Liver (tissue), 9 donors: ENCODE data around the gene TAF4. TPM values are rescaled to one million over a fixed set of nuclear protein-coding genes. Genes with fewer than 3 reads are reported as not detected.

ENCODE experiments used
- DNase-seq: peaks from one replicate; pipeline ENCODE4 v3.0.0-alpha.2; 2017; ENCODE audit warnings: low spot score
- H3K27ac ChIP-seq, 2 donors: one replicate each; pipeline ENCODE4 v1.7.0; 2013; ENCODE audit warnings: inconsistent platforms in 2 of 2, low read length in 2 of 2, control low read depth in 1 of 2, low read depth in 1 of 2, mild to moderate bottlenecking in 1 of 2
- H3K27me3 ChIP-seq, 4 donors: one replicate each; pipeline versions ENCODE4 v1.6.1 to v1.7.0; 2013; ENCODE audit warnings: low read length in 3 of 4, inconsistent platforms in 1 of 4, mild to moderate bottlenecking in 1 of 4, moderate library complexity in 1 of 4; ENCODE audit not compliant: control insufficient read depth in 4 of 4, insufficient read depth in 4 of 4
- H3K36me3 ChIP-seq, 4 donors: one replicate each; pipeline versions ENCODE4 v1.6.1 to v1.7.0; 2013; ENCODE audit warnings: low read length in 3 of 4, mild to moderate bottlenecking in 3 of 4, low read depth in 1 of 4, moderate library complexity in 1 of 4; ENCODE audit not compliant: control insufficient read depth in 4 of 4, insufficient read depth in 3 of 4
- H3K4me1 ChIP-seq, 4 donors: one replicate each; pipeline versions ENCODE4 v1.6.1 to v1.7.0; 2013; ENCODE audit warnings: low read length in 3 of 4, mild to moderate bottlenecking in 3 of 4, moderate library complexity in 1 of 4; ENCODE audit not compliant: control insufficient read depth in 4 of 4, insufficient read depth in 4 of 4
- H3K4me3 ChIP-seq, 3 donors: one replicate each; pipeline versions ENCODE4 v1.6.1 to v1.7.0; 2013; ENCODE audit warnings: low read length in 3 of 3, control low read depth in 1 of 3, low read depth in 1 of 3, mild to moderate bottlenecking in 1 of 3
- H3K9ac ChIP-seq, 2 donors: one replicate each; pipeline ENCODE4 v1.7.0; 2013; ENCODE audit warnings: low read length in 2 of 2, mild to moderate bottlenecking in 2 of 2, moderate library complexity in 2 of 2, control low read depth in 1 of 2, low read depth in 1 of 2
- H3K9me3 ChIP-seq, 4 donors: one replicate each; pipeline versions ENCODE4 v1.6.1 to v1.7.0; 2013; ENCODE audit warnings: low read length in 3 of 4; ENCODE audit not compliant: control insufficient read depth in 4 of 4
- ATF3 ChIP-seq: IDR thresholded peaks from 2 replicates; pipeline ENCODE4 v1.6.1; 2016; ENCODE audit warnings: antibody characterized with exemption
- CTCF ChIP-seq: fragments of 150-350 bp; IDR thresholded peaks from 2 replicates; pipeline ENCODE4 v1.5.1; 2017; ENCODE audit warnings: improper control_type of control experiment, low read depth, low read length; ENCODE audit not compliant: missing input control
- EGR1 ChIP-seq, 2 donors: IDR thresholded peaks; 2 replicates each; pipeline ENCODE4 v1.6.1; 2016 to 2018; ENCODE audit warnings: antibody characterized with exemption in 2 of 2, low read depth in 2 of 2
- FOXA1 ChIP-seq: IDR thresholded peaks from 2 replicates; pipeline ENCODE4 v1.6.1; 2016; ENCODE audit warnings: antibody characterized with exemption
- HNF4A ChIP-seq, 2 donors: conservative IDR thresholded peaks; 2 replicates each; pipeline ENCODE4 v1.6.1; 2016; ENCODE audit warnings: antibody characterized with exemption in 2 of 2, mild to moderate bottlenecking in 2 of 2
- JUND ChIP-seq, 2 donors: IDR thresholded peaks; 2 replicates each; pipeline ENCODE4 v1.6.1; 2016; ENCODE audit warnings: antibody characterized with exemption in 2 of 2
- MAX ChIP-seq: IDR thresholded peaks from 2 replicates; pipeline ENCODE4 v1.6.1; 2016; ENCODE audit warnings: antibody characterized with exemption
- NR2F2 ChIP-seq: IDR thresholded peaks from 2 replicates; pipeline ENCODE4 v1.6.1; 2016; ENCODE audit warnings: antibody characterized with exemption
- RAD21 ChIP-seq, 2 donors: IDR thresholded peaks; 2 replicates each; pipeline ENCODE4 v1.6.1; 2016; ENCODE audit warnings: antibody characterized with exemption in 2 of 2, mild to moderate bottlenecking in 2 of 2
- RXRA ChIP-seq, 2 donors: IDR thresholded peaks; 2 replicates each; pipeline ENCODE4 v1.6.1; 2017 to 2018; ENCODE audit warnings: antibody characterized with exemption in 2 of 2, mild to moderate bottlenecking in 1 of 2
- SP1 ChIP-seq: IDR thresholded peaks from 2 replicates; pipeline ENCODE4 v1.6.1; 2018; ENCODE audit warnings: antibody characterized with exemption, mild to moderate bottlenecking
- TAF1 ChIP-seq: conservative IDR thresholded peaks from 2 replicates; pipeline ENCODE4 v1.6.1; 2016; ENCODE audit warnings: antibody characterized with exemption, mild to moderate bottlenecking
- ZBTB33 ChIP-seq: IDR thresholded peaks from 2 replicates; pipeline ENCODE4 v1.6.1; 2016; ENCODE audit warnings: antibody characterized with exemption
- WGBS: extraction: QIAGEN DNeasy Blood & Tissue Kit; methylation state at CpG from one replicate; pipeline ENCODE4 v1.1.7; 2013; 5-methylcytosine and 5-hydroxymethylcytosine counted together
- polyA plus RNA-seq, 2 donors: library from polyadenylated mRNA; stranded (reverse) in 1 of 2; unstranded in 1 of 2; fragments of 200-250 nt in 1 of 2; fragments of >200 nt in 1 of 2; fragmentation: Nextera tagmentation in 1 of 2; extraction: Ambion mirVana in 1 of 2; gene quantifications; one replicate each; pipeline versions ENCODE4 v1.2.1 to v1.2.3, GENCODE V29; 2013 to 2015
- total RNA-seq, 2 donors: library from RNA; depleted of rRNA; stranded (reverse); fragments of >200 nt; gene quantifications; one replicate each; pipeline ENCODE4 v1.2.3, GENCODE V29; 2014
- donor health status: healthy.
- donor health status: healthy.
- donor health status: healthy.
- donor health status: healthy.
- donor health status: healthy.

Gene TAF4
- total and polyA plus RNA-seq, 4 donors: 2.0 to 11.8 (median 5.6) TPM

- Histone ChIP-seq H3K4me1 (peaks cover 0 to 6% (median 3%) of the 10 kb centered on the region in 4 donors), H3K27me3 (no peaks in the 10 kb centered on the region), H3K27ac (no peak overlapping the region), H3K4me3 (no peak overlapping the region), H3K36me3 (peaks cover 0 to 4% (median 0%) of the 10 kb centered on the region in 4 donors), H3K9ac (no peak overlapping the region), H3K9me3 (no peaks in the 10 kb centered on the region)
- no peak for TF ChIP-seq EGR1 (IDR thresholded peaks at IDR 0.05; ENCODE audit: low read depth in 2 of 2)
- TF ChIP-seq CTCF: no peak
- no peak for TF ChIP-seq NR2F2
- no peak for TF ChIP-seq JUND (IDR thresholded peaks at IDR 0.05)
- no peak for TF ChIP-seq FOXA1
- no peak for TF ChIP-seq HNF4A (conservative IDR thresholded peaks at IDR 0.05)
- TF ChIP-seq MAX: no peak
- TF ChIP-seq RAD21 (IDR thresholded peaks at IDR 0.05): no peak
- no peak for TF ChIP-seq ZBTB33
- no peak for TF ChIP-seq TAF1
- DNase-seq: no peak
- WGBS: 95% methylated on average over 22 of the region's 22 CpGs
Observed at GRCh38 chr20:62053465-62054196, 12.1 kb downstream of the TAF4 start.

- TF ChIP-seq ZBTB33: no peak
- no peak for TF ChIP-seq TAF1
- no peak for TF ChIP-seq HNF4A (conservative IDR thresholded peaks at IDR 0.05)
- no peak for TF ChIP-seq SP1
- TF ChIP-seq NR2F2: no peak
- TF ChIP-seq MAX: no peak
- TF ChIP-seq RXRA (IDR thresholded peaks at IDR 0.05): no peak
- no peak for TF ChIP-seq ATF3
- no peak for TF ChIP-seq FOXA1
- TF ChIP-seq CTCF: no peak
- Histone ChIP-seq H3K36me3 (peaks cover 0 to 4% (median 0%) of the 10 kb centered on the region in 4 donors), H3K9me3 (no peaks in the 10 kb centered on the region), H3K4me3 (no peak overlapping the region), H3K9ac (no peak overlapping the region), H3K27me3 (no peaks in the 10 kb centered on the region), H3K4me1 (peaks cover 0 to 6% (median 3%) of the 10 kb centered on the region in 4 donors), H3K27ac (no peak overlapping the region)
- WGBS: 94% methylated on average over 26 of the region's 26 CpGs
- no peak for DNase-seq
Observed at GRCh38 chr20:62052842-62053464, 12.7 kb downstream of the TAF4 start.
